Central memory CD8-positive, alpha-beta T cell (primary cell): ENCODE data around the gene CNTNAP2.
"Not testable (repeated sequence)": the region's sequence is repeated elsewhere in the genome, so short reads cannot be mapped to it uniquely, and the experiment has no call there.

Source experiments
- ATAC-seq: fragments of 150-1000 bp; cut with Tn5 transposase; replicated peaks from 2 replicates; pipeline ENCODE4 v1.10.0; 2022; ENCODE audit warnings: mild to moderate bottlenecking, moderate FRiP score, moderate number of reproducible peaks; ENCODE audit not compliant: poor library complexity, severe bottlenecking; ENCODE audit errors: extremely low read depth
- DNase-seq, 2 donors: peaks; one replicate each; pipeline ENCODE4 v3.0.0; 2021; ENCODE audit warnings: low spot score in 2 of 2
- H3K27ac Mint-ChIP-seq: one replicate; pipeline ENCODE4 v1.8.0; 2022; ENCODE audit warnings: low read depth, mild to moderate bottlenecking, moderate library complexity, mixed read lengths
- H3K27me3 Mint-ChIP-seq: one replicate; pipeline ENCODE4 v1.8.0; 2022; ENCODE audit warnings: mixed read lengths
- H3K36me3 Mint-ChIP-seq: one replicate; pipeline ENCODE4 v1.8.0; 2022; ENCODE audit warnings: mild to moderate bottlenecking, moderate library complexity, mixed read lengths; ENCODE audit not compliant: insufficient read depth
- H3K4me1 Mint-ChIP-seq: one replicate; pipeline ENCODE4 v1.8.0; 2022; ENCODE audit warnings: mixed read lengths
- H3K4me3 Mint-ChIP-seq: one replicate; pipeline ENCODE4 v1.8.0; 2022; ENCODE audit warnings: mild to moderate bottlenecking, moderate library complexity, mixed read lengths
- H3K9me3 Mint-ChIP-seq: one replicate; pipeline ENCODE4 v1.8.0; 2022; ENCODE audit warnings: mixed read lengths

Gene CNTNAP2

DNA sequence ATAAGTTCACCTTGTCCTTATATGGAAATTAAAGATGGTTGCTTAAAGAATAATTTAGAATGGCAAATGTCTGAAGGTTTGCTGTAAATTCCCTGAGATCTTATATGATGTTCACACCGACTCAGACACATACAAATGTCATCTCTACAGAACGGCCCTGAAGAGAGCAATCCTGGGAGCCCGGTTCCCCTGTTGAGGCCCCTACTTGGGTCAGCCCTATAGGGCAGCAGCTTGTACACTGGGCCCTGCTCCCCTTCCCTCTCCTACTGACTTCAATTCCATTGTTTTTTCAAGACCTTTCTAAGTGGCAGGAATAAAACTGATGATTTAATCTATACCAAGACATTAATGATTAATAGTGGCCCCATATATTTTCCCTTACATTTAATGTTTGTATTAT is 1660.7 kb downstream of the CNTNAP2 start:
- H3K36me3 Mint-ChIP-seq: no peaks in the 10 kb centered on the region
- no peak overlapping the region for H3K4me3 Mint-ChIP-seq
- H3K27me3 Mint-ChIP-seq: no peaks in the 10 kb centered on the region
- no peak for ATAC-seq
- no peak overlapping the region for H3K27ac Mint-ChIP-seq
- no peaks in the 10 kb centered on the region for H3K4me1 Mint-ChIP-seq
- no peak for DNase-seq
- peaks cover 12% of the 10 kb centered on the region for H3K9me3 Mint-ChIP-seq

DNA sequence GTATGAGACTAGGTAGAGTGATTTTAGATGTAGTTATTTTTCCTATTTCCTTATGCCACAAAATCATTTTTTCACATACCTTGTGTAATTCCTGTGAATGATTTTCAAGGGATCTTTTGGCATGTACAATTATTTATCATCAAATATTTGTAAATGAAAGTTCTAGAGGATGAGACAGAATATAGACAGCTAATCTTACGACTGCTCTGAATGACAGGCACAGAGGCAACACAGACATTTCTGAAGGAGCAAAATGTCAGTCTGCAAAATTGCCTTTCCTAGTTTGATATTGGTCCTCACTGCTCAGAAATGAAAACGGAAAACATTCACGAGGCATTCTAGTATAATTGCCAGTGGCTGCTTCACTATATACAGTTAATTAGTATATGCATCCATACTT is 1663.3 kb downstream of the CNTNAP2 start:
- H3K27ac Mint-ChIP-seq: no peak overlapping the region
- ATAC-seq: no peak
- no peaks in the 10 kb centered on the region for H3K4me1 Mint-ChIP-seq
- H3K27me3 Mint-ChIP-seq: no peaks in the 10 kb centered on the region
- peaks cover 9% of the 10 kb centered on the region for H3K9me3 Mint-ChIP-seq
- H3K36me3 Mint-ChIP-seq: no peaks in the 10 kb centered on the region
- no peak overlapping the region for H3K4me3 Mint-ChIP-seq
- no peak for DNase-seq

DNA sequence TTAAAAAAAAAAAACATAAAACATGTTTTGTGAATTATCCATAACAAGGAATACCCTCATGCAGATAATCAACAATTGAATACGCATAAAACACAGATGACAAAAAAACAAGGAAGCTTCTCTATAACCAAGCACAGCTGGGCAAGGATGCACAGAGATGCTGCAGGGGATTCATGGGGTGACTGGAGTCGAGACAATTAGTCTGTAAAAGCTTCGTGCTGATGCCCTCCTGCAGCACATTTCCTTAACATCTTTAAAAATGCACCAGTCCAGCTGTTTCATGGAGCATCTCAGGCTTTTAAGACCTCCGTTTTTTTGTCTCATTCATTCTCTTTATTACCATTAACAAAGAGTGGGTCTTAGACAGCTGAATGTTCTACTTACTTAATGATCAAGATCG is 1680.0 kb downstream of the CNTNAP2 start:
- Mint-ChIP-seq H3K27ac (no peak overlapping the region), H3K27me3 (no peaks in the 10 kb centered on the region), H3K36me3 (no peaks in the 10 kb centered on the region), H3K9me3 (no peaks in the 10 kb centered on the region), H3K4me1 (no peaks in the 10 kb centered on the region), H3K4me3 (no peak overlapping the region)
- no peak for ATAC-seq
- no peak for DNase-seq

DNA sequence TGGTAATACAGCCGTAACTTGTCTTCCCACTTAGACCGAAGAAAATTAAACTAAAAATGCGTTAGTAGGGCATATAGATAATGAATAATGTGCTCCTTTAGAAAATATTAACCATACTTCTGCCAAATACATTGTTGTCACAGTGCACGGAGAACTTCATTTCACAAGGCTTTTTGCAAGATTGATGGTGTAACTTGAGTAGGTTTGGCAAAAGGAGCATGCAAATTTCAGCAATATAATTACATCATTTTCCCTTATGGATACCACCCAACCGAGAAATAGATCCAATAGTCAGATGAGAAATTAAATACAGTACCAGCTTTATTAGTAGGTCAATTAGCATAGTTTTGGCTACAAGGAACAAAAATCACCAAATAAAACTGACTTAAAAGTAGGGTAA is 1681.4 kb downstream of the CNTNAP2 start:
- DNase-seq (no peak), ATAC-seq (no peak)
- Mint-ChIP-seq H3K4me1 (no peaks in the 10 kb centered on the region), H3K9me3 (no peaks in the 10 kb centered on the region), H3K36me3 (no peaks in the 10 kb centered on the region), H3K4me3 (no peak overlapping the region), H3K27ac (no peak overlapping the region), H3K27me3 (no peaks in the 10 kb centered on the region)

DNA sequence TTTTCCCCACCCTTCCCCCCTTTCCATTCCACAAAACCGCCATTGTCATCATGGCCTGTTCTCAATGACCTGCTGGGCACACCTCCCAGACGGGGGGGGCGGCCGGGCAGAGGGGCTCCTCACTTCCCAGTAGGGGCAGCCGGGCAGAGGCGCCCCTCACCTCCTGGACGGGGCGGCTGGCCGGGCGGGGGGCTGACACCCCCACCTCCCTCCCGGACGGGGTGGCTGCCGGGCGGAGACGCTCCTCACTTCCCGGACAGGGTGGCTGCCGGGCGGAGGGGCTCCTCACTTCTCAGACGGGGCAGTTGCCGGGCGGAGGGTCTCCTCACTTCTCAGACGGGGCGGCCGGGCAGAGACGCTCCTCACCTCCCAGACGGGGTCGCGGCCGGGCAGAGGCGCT is 1685.2 kb downstream of the CNTNAP2 start:
- H3K27me3 Mint-ChIP-seq, ATAC-seq, H3K36me3 Mint-ChIP-seq, H3K4me1 Mint-ChIP-seq, DNase-seq, H3K4me3 Mint-ChIP-seq, H3K27ac Mint-ChIP-seq: not testable (repeated sequence)
- peaks cover 12% of the 10 kb centered on the region for H3K9me3 Mint-ChIP-seq

DNA sequence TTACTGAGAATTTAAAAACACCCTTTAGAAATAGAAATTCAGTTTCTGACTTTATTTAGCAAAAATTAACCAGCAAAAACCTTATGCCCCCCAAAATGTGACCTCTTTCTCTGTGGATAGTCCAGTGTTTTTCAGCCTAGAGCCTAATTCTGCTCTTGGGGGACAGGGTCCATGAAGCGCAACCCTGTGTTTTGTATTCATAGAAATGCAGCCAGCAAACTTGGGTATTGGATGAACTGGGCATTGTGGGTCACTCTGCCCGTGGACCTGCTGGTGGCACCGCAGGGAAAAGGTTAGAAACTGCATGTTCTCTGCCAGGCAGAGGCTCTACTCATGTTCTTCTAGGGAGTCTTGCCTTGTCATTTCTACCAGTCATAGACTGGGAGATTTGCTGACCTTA is 1686.5 kb downstream of the CNTNAP2 start:
- no peaks in the 10 kb centered on the region for H3K4me1 Mint-ChIP-seq
- DNase-seq: no peak
- peaks cover 15% of the 10 kb centered on the region for H3K9me3 Mint-ChIP-seq
- no peak for ATAC-seq
- no peak overlapping the region for H3K4me3 Mint-ChIP-seq
- H3K27ac Mint-ChIP-seq: no peak overlapping the region
- no peaks in the 10 kb centered on the region for H3K36me3 Mint-ChIP-seq
- H3K27me3 Mint-ChIP-seq: no peaks in the 10 kb centered on the region

DNA sequence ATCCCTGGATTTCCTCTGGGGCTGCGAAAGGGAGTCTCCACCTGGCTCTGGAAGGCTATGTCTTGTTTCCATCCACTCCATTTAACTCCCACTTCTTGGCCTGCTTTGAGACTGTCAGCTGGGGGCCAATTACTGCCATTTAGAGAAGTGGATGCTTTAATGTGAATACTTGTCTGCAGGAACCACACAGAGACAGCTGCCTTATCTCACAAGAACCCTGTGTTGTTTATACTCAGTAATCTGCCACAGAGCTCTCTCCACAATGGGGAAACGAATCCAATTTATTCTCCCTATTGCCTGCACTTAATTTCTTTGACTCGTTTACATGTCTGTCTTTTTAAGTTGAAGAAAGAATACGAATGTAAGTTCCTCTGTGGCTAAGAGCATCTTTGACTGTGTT is 1687.0 kb downstream of the CNTNAP2 start:
- Mint-ChIP-seq H3K4me1 (no peaks in the 10 kb centered on the region), H3K27me3 (no peaks in the 10 kb centered on the region), H3K4me3 (no peak overlapping the region), H3K27ac (no peak overlapping the region), H3K36me3 (no peaks in the 10 kb centered on the region), H3K9me3 (peaks cover 20% of the 10 kb centered on the region)
- ATAC-seq: no peak
- DNase-seq: no peak

DNA sequence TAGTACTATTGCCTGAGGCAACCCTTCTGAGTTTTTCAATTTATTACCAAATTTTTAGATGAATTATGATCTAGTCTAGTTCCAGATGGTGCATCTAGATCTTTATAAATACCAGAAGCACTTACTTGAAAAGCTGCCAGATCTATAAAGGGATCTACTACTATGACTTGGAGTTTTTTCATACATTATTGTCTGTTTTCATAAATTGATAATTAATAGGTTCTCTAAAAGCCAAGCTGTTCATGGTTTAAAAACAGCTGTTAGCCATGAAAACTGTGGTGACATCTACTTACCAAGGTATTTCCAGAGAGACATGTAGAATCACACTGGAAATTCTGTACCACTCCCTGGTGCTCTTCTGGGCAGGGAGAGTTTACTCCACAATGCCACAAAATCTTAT is 1687.4 kb downstream of the CNTNAP2 start:
- Mint-ChIP-seq H3K27ac (no peak overlapping the region), H3K36me3 (no peaks in the 10 kb centered on the region), H3K4me3 (no peak overlapping the region), H3K4me1 (no peaks in the 10 kb centered on the region), H3K9me3 (peaks cover 21% of the 10 kb centered on the region), H3K27me3 (no peaks in the 10 kb centered on the region)
- DNase-seq (no peak), ATAC-seq (no peak)

DNA sequence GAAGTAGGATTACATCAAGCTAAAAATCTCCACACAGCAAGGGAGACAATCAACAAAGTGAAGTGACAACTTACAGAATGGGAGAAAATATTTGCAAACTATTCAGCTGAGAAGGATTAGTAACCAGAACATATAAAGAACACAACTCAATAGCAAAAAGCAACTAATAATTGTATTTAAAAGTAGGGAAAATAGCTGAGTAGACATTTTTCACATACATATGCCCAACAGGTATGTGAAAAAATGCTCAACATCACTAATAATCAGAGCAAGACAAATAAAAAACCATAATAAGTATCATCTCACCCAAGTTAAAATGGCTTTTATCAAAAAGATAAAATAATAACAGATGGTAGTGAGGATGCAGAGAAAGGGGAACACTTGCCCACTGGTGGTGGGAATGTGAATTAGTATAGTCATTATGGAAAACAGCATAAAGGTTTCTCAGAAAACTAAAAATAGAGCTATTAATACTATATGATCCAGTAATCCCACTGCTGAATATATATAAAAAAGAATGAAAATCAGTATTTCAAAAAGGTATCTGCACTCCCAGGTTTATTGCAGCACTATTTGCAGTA is 1689.5 kb downstream of the CNTNAP2 start:
- peaks cover 28% of the 10 kb centered on the region for H3K9me3 Mint-ChIP-seq
- no peak overlapping the region for H3K4me3 Mint-ChIP-seq
- no peak overlapping the region for H3K27ac Mint-ChIP-seq
- no peak for DNase-seq
- H3K27me3 Mint-ChIP-seq: no peaks in the 10 kb centered on the region
- ATAC-seq: no peak
- no peaks in the 10 kb centered on the region for H3K4me1 Mint-ChIP-seq
- no peaks in the 10 kb centered on the region for H3K36me3 Mint-ChIP-seq

DNA sequence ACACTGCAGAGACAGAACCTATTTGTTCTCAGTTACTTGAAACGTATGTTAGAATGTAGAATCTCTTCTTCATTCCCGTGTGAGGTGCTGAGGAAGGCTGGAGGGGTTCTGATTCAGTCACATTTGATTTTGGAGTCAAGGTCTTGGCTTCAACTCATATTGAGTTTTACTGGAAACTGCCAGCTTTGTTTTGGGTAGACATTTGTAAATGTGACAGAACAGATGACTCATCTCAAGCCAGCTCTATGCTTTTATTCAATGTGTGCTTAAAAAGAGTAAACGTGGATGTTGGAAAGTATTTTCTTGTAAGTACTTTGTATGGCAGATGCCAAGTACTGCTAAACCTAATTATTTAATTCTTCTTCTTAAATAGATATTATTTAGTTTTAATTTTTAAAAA is 1693.2 kb downstream of the CNTNAP2 start:
- no peaks in the 10 kb centered on the region for H3K4me1 Mint-ChIP-seq
- no peak for ATAC-seq
- H3K27ac Mint-ChIP-seq: no peak overlapping the region
- no peak overlapping the region for H3K4me3 Mint-ChIP-seq
- DNase-seq: no peak
- H3K9me3 Mint-ChIP-seq: peaks cover 28% of the 10 kb centered on the region
- H3K27me3 Mint-ChIP-seq: no peaks in the 10 kb centered on the region
- H3K36me3 Mint-ChIP-seq: no peaks in the 10 kb centered on the region

DNA sequence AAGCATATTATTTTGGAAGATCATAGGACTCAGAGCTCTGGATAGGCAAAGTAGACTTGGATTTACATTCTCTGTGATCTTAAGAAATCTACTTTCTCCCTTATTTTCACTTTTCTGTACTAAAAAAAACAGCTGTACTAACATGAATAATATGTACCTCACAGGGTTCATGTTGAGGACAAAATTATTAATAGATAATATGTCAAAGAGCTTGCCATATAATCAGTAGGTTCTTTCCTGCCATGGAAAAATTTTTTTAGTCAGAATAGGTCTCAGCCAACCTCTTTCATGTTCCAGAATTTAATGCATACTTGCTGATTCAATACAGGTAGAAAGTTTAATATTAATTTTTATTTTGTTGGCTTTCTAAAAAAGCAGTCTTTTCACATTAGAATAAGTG is 1693.7 kb downstream of the CNTNAP2 start:
- Mint-ChIP-seq H3K27me3 (no peaks in the 10 kb centered on the region), H3K4me1 (no peaks in the 10 kb centered on the region), H3K9me3 (peaks cover 29% of the 10 kb centered on the region), H3K36me3 (no peaks in the 10 kb centered on the region), H3K27ac (no peak overlapping the region), H3K4me3 (no peak overlapping the region)
- ATAC-seq (no peak), DNase-seq (no peak)

DNA sequence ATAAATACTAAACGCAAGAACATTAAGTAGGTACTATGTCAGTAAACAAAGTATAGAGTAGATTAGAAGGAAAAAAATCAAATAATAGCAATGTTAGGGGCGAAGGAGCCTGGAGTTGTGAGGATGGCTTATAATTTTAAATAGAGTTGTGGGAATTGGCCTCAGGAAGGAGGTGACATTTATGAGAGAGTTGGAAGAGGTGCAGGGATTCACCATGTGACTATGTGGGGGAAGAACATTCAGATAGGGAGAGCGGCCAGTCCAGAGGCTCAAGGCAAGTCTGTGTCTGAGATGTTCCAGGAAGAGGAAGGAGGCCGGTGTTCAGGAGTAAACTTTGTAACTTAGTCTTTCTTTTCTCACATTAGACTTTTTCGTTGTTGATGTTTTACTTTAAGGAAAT is 1695.3 kb downstream of the CNTNAP2 start:
- H3K4me3 Mint-ChIP-seq: no peak overlapping the region
- no peaks in the 10 kb centered on the region for H3K27me3 Mint-ChIP-seq
- H3K27ac Mint-ChIP-seq: no peak overlapping the region
- no peaks in the 10 kb centered on the region for H3K4me1 Mint-ChIP-seq
- ATAC-seq: no peak
- no peak for DNase-seq
- H3K9me3 Mint-ChIP-seq: peaks cover 22% of the 10 kb centered on the region
- H3K36me3 Mint-ChIP-seq: no peaks in the 10 kb centered on the region

DNA sequence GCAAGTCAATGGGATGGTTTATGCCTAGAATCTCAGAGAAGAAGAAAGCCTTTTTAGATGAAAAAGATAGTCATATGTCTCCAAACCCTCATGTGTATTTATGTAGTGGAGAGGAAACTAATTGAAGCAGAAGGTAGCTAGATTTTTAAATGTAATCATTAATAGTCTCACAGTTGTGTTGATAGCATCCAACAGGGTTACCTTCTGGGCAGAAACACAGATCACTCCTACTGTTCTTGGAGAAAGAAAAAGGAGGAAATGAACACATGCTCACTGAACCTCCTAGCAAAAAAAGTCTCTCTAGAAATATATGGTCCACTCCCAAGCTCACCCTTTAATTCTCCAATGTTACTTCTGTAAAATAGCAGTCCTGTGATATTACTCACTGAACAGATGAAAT is 1696.7 kb downstream of the CNTNAP2 start:
- Mint-ChIP-seq H3K36me3 (no peaks in the 10 kb centered on the region), H3K4me3 (no peak overlapping the region), H3K27me3 (no peaks in the 10 kb centered on the region), H3K4me1 (no peaks in the 10 kb centered on the region), H3K27ac (no peak overlapping the region), H3K9me3 (peaks cover 22% of the 10 kb centered on the region)
- DNase-seq: no peak
- no peak for ATAC-seq

DNA sequence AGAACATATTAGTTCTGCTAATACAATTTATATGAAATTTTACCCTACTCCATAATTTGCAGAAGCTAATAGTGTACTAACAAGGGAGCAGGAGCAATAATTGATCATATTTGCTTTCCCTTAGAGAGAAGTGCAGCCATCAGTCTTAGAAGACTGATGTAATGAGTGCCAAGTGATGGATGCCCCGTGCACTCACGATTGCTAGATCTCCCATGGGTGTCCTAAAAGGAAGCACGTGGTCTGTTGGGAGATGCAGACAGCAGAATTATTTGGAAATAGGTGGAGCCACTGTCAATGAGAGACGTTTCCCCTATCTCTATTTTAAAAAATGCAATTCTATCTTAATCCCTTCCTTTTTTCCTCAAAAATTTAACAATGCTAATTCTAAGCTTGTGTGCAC is 1701.7 kb downstream of the CNTNAP2 start:
- peaks cover 21% of the 10 kb centered on the region for H3K9me3 Mint-ChIP-seq
- no peak overlapping the region for H3K27ac Mint-ChIP-seq
- H3K4me3 Mint-ChIP-seq: no peak overlapping the region
- no peaks in the 10 kb centered on the region for H3K36me3 Mint-ChIP-seq
- ATAC-seq (no peak), DNase-seq (no peak)
- no peaks in the 10 kb centered on the region for H3K27me3 Mint-ChIP-seq
- H3K4me1 Mint-ChIP-seq: no peaks in the 10 kb centered on the region
